Ascending aorta (tissue), 2 donors: ENCODE measurements around the gene PPIP5K2. TPM values are rescaled to one million over a fixed set of nuclear protein-coding genes. Genes with fewer than 3 reads are reported as not detected.
"Not testable (repeated sequence)": the region's sequence is repeated elsewhere in the genome, so short reads cannot be mapped to it uniquely, and the experiment has no call there.

Experiments used
- DNase-seq, 2 donors: peaks; one replicate each; pipeline ENCODE4 v3.0.0-alpha.2; 2019; ENCODE audit warnings: low spot score in 2 of 2
- H3K27ac ChIP-seq, 2 donors: fragments of 200-600 bp; sonication (generic); one replicate each; pipeline ENCODE4 v1.5.1; 2016 to 2017; ENCODE audit warnings: mild to moderate bottlenecking in 1 of 2
- H3K27me3 ChIP-seq: fragments of 200-600 bp; sonication (generic); one replicate; pipeline ENCODE4 v1.5.1; 2017
- H3K36me3 ChIP-seq, 2 donors: fragments of 200-600 bp; sonication (generic); one replicate each; pipeline ENCODE4 v1.5.1; 2016
- H3K4me1 ChIP-seq, 2 donors: fragments of 200-600 bp; sonication (generic); one replicate each; pipeline ENCODE4 v1.5.1; 2016 to 2017; ENCODE audit warnings: mild to moderate bottlenecking in 1 of 2
- H3K4me3 ChIP-seq, 2 donors: fragments of 200-600 bp; sonication (generic); one replicate each; pipeline ENCODE4 v1.5.1; 2016 to 2017; ENCODE audit warnings: mild to moderate bottlenecking in 1 of 2
- H3K9me3 ChIP-seq, 2 donors: fragments of 200-600 bp; sonication (generic); one replicate each; pipeline ENCODE4 v1.5.1; 2016
- intact Hi-C: fragments of 100-400 bp; cut with DNase I; formaldehyde crosslinking; loops from one replicate; pipeline ENCODE4 v1.15.1; 2023
- total RNA-seq: library from RNA; depleted of rRNA; stranded (reverse); fragments of >200 nt; gene quantifications from one replicate; pipeline ENCODE4 v1.1.0, GENCODE V29; 2016
- TF ChIP-seq, protein P1 (sequence below), 3 experiments: fragments of 200-600 bp in 2 of 3; fragments of 450-650 bp in 1 of 3; sonication (generic) in 2 of 3; IDR thresholded peaks; one replicate each; pipeline ENCODE4 v1.5.1; 2016 to 2019; ENCODE audit warnings: antibody characterized with exemption in 3 of 3, mild to moderate bottlenecking in 1 of 3, moderate library complexity in 1 of 3

PPIP5K2 gene
- total RNA-seq, 1 donor from 2014 or later = 33.2 TPM

DNA sequence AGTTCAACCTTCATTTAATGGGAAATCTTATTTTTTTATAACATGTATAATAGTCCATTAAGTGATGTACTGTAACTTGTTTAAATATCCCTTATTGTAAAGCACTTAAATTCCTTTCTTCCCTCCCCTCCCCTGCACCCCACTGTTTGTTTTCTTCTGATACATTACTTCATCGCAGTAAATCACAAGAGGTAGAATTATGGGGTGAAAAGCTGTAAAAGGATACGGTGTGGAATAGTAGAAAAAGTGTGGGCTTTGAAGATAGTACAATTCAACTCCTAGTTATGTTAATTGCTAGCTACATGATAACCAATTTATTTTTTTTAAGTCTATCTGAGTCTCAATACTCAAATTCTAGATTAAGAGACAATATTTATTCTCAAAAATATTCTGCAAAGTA lies 96.6 kb downstream of the PPIP5K2 start:
- intact Hi-C loops = no loop called here
- DNase-seq = no peak
- H3K9me3 ChIP-seq = no peaks in the 10 kb centered on the region
- no peaks in the 10 kb centered on the region for H3K27me3 ChIP-seq
- no peaks in the 10 kb centered on the region for H3K4me1 ChIP-seq
- TF ChIP-seq, protein P1, sequence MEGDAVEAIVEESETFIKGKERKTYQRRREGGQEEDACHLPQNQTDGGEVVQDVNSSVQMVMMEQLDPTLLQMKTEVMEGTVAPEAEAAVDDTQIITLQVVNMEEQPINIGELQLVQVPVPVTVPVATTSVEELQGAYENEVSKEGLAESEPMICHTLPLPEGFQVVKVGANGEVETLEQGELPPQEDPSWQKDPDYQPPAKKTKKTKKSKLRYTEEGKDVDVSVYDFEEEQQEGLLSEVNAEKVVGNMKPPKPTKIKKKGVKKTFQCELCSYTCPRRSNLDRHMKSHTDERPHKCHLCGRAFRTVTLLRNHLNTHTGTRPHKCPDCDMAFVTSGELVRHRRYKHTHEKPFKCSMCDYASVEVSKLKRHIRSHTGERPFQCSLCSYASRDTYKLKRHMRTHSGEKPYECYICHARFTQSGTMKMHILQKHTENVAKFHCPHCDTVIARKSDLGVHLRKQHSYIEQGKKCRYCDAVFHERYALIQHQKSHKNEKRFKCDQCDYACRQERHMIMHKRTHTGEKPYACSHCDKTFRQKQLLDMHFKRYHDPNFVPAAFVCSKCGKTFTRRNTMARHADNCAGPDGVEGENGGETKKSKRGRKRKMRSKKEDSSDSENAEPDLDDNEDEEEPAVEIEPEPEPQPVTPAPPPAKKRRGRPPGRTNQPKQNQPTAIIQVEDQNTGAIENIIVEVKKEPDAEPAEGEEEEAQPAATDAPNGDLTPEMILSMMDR (IDR thresholded peaks at IDR 0.05) = no peak
- H3K4me3 ChIP-seq = no peak overlapping the region
- no peak overlapping the region for H3K27ac ChIP-seq
- no peaks in the 10 kb centered on the region for H3K36me3 ChIP-seq

DNA sequence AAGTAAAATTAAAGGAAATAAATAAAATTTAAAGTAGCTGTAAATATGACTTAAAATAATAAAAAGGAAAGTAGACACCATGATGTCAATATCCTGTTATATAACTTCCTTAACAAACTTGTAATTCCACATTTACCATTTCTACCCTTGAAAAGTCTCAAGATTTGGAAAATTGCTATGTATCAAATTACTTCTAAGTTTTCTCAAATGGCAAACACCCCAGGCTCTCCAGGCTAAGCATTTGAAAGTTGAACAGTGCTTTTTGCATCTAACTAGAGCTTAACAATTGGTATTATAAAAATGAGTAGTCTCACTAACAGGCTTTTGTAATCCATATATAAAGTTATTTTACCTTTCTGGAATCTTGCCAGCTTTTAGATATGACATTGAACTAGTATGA lies 97.0 kb downstream of the PPIP5K2 start:
- intact Hi-C loops = no loop called here
- H3K4me3 ChIP-seq = no peak overlapping the region
- no peaks in the 10 kb centered on the region for H3K27me3 ChIP-seq
- H3K9me3 ChIP-seq = no peaks in the 10 kb centered on the region
- TF ChIP-seq, protein P1 (IDR thresholded peaks at IDR 0.05) = no peak
- DNase-seq = no peak
- H3K36me3 ChIP-seq = no peaks in the 10 kb centered on the region
- H3K4me1 ChIP-seq = no peaks in the 10 kb centered on the region
- H3K27ac ChIP-seq = no peak overlapping the region

DNA sequence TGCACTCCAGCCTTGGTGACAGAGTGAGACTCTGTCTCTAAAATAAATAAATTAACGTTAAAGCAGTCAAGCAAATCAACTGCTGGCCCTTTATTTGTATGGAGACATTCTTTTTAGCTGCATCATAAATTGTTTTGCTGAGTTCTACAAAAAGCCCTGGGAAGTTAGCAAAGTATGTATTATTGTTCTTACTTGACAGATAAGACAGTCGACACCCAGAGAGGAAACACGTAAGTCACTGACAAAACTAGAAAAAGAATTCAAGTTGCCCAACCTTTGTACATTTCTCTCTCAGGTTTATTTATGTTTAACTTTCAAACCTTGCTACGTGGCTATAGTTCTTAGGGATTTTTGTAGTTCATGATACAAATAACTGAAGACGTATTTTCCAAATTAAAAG lies 98.1 kb downstream of the PPIP5K2 start:
- Histone ChIP-seq H3K9me3 (no peaks in the 10 kb centered on the region), H3K27ac (no peak overlapping the region), H3K4me3 (no peak overlapping the region), H3K4me1 (no peaks in the 10 kb centered on the region), H3K36me3 (no peaks in the 10 kb centered on the region), H3K27me3 (no peaks in the 10 kb centered on the region)
- no peak for DNase-seq
- intact Hi-C loops = no loop called here
- TF ChIP-seq, protein P1 (IDR thresholded peaks at IDR 0.05) = no peak

DNA sequence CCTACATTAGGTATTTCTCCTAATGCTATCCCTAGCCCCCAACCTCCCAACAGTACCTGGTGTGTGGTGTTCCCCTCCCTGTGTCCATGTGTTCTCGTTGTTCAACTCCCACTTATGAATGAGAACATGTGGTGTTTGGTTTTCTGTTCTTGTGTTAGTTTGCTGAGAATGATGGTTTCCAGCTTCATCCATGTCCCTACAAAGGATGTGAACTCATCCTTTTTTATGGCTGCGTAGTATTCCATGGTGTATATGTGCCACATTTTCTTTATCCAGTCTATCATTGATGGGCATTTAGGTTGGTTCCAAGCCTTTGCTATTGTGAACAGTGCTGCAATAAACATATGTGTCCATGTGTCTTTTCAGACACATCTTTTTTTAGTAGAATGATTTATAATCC lies 99.0 kb downstream of the PPIP5K2 start:
- H3K9me3 ChIP-seq, DNase-seq, H3K4me3 ChIP-seq: not testable (repeated sequence)

DNA sequence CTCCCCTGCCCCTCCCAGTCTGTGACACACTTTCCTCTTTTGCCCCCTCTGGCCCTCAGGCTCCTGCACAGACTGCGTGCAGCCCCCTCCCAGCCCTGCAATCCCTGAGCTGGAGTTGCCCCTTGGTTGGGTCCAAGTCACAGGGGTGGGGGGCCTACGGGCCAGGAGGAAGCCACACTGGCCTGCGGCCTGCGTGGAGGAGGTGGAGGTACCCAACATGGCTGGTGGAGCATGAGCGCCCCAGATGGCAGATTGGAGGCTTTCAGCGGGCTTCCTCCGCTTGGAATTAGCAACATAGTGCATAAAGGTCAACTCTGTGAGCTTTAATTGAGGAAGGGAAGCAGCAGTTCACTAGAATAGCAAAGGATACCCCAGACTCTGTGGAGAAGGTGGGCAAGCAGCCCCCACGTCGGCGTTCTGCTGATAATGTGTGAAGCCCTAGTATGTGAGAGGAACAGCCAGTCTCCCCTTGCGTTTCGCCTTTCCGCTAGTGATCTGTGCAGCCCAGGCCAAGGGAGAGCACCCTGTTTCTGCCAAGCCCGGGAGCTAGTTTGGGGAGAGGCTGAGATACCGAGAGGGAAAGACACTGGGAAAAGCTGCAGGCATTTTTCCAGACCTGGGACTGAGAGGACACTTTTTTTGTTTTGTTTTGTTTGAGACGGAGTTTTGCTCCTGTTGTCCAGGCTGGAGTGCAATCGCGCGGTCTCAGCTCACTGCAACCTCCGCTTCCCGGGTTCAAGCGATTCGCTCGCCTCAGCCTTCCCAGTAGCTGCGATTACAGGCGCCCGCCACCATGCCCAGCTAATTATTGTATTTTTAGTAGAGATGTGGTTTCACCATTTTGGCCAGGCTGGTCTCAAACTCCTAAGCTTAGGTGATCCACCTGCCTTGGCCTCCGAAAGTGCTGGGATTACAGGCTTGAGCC lies 103.2 kb downstream of the PPIP5K2 start:
- TF ChIP-seq, protein P1 (IDR thresholded peaks at IDR 0.05) = no peak
- intact Hi-C loops = no loop called here

More for the DNA sequence above, 99.0 kb downstream of the PPIP5K2 start:
- H3K4me1 ChIP-seq, H3K27me3 ChIP-seq, intact Hi-C loops, H3K36me3 ChIP-seq, H3K27ac ChIP-seq: not testable (repeated sequence)

DNA sequence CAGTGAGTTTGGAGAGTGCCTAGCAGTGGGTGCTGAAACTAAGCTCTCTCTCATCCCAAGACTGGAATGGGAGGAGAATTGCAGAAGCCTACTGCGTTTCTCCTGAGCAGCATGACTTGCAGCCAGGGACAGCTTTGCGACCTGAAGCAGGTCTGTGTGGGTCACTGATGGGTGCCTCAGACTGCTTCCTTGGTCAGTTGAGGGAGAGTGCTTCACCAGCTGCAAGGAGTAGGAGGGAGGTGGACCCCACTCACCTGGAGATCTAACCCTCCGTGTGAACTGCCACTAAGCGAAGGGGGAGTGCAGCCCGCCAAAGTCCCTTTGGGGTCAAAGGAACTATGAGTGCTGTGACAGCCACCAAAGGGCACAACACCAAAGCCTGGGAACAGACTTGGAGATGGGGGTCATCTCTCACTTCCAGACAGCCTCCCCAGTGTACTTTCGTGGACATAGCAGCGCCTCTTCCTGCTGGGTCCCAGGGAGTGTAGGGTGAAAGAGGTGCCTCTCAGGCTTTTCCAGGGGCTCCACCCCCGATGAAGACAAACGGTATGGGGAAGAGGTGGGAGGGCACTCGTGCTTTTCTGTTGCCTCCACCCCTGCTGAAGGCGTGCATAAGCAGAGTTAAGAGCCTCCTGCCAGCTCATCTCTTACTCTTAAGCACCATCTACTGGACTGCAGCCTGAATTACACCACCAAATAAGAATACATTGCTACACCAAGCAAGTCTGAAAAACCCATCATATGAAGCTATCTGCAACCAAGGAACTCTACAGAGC lies 104.2 kb downstream of the PPIP5K2 start:
- TF ChIP-seq, protein P1 (IDR thresholded peaks at IDR 0.05) = peak; percentile 39 to 56 (median 41)
- Histone ChIP-seq H3K27ac (no peak overlapping the region), H3K4me1 (no peaks in the 10 kb centered on the region), H3K4me3 (no peak overlapping the region), H3K36me3 (no peaks in the 10 kb centered on the region), H3K27me3 (no peaks in the 10 kb centered on the region), H3K9me3 (no peaks in the 10 kb centered on the region)
- DNase-seq = no peak
- intact Hi-C loops = no loop called here

More for the DNA sequence above, 103.2 kb downstream of the PPIP5K2 start:
- Histone ChIP-seq H3K4me3 (no peak overlapping the region), H3K4me1 (no peaks in the 10 kb centered on the region), H3K36me3 (no peaks in the 10 kb centered on the region), H3K27me3 (no peaks in the 10 kb centered on the region), H3K27ac (no peak overlapping the region), H3K9me3 (no peaks in the 10 kb centered on the region)
- no peak for DNase-seq
